ENCODE results near the gene CFAP298.

- TF ChIP-seq EZH2phosphoT487 (IDR thresholded peaks at IDR 0.05): no peak
- TF ChIP-seq CTCF (IDR thresholded peaks at IDR 0.05): peak; percentile 60
These were observed 49.8 kb downstream of the CFAP298 start for GRCh38 chr21:32562426-32562825.

All from neural progenitor cell (in vitro differentiated cells).